ENCODE measurements around the gene SLC26A2.

SLC26A2 gene

GRCh38 chr5:150000256-150000989, 39.9 kb downstream of the SLC26A2 start, which contains the start of the genes HMGXB3 and TIGD6 (continued):
- no peak for TF ChIP-seq BCL6B (tag by site-specific recombination; IDR thresholded peaks at IDR 0.05)
- no peak; the same call in none of the 2 replicates for TF ChIP-seq ZNF2 (tag by site-specific recombination; IDR thresholded peaks at IDR 0.05)
- no peak for TF ChIP-seq PRDM1 (tag by site-specific recombination; IDR thresholded peaks at IDR 0.05)
- TF ChIP-seq ZBTB17 (tag by site-specific recombination; IDR thresholded peaks at IDR 0.05): peak; percentile 89
- TF ChIP-seq PRDM10 (tag by site-specific recombination; IDR thresholded peaks at IDR 0.05): peak; percentile 54
- TF ChIP-seq FEZF1 (tag by site-specific recombination; IDR thresholded peaks at IDR 0.05): no peak
- peak; percentile 87; the same call in 1 of the 2 replicates for TF ChIP-seq PBX3 (CRISPR knock-in tag; IDR thresholded peaks at IDR 0.05)
- TF ChIP-seq ZBTB20 (tag by site-specific recombination; IDR thresholded peaks at IDR 0.05): peak; percentile 84; the same call in 1 of the 2 replicates
- no peak for TF ChIP-seq ZNF184 (tag by site-specific recombination; IDR thresholded peaks at IDR 0.05)
- TF ChIP-seq ZXDB (tag by site-specific recombination; IDR thresholded peaks at IDR 0.05): peak; percentile 91
- peak; percentile 97; the same call in 1 of the 2 replicates for TF ChIP-seq ZEB2 (tag by site-specific recombination; IDR thresholded peaks at IDR 0.05)
- peak; percentile 87; the same call in 1 of the 2 replicates for TF ChIP-seq ZSCAN30 (tag by site-specific recombination; IDR thresholded peaks at IDR 0.05)
- no peak for TF ChIP-seq HOXD13 (CRISPR knock-in tag; IDR thresholded peaks at IDR 0.05; ENCODE audit: borderline replicate concordance)
- no peak for TF ChIP-seq ZNF354C (tag by site-specific recombination; IDR thresholded peaks at IDR 0.05; ENCODE audit: borderline replicate concordance, low read depth)
- TF ChIP-seq ZNF266 (tag by site-specific recombination; IDR thresholded peaks at IDR 0.05; ENCODE audit: low read depth): no peak
- no peak for TF ChIP-seq ZNF768 (tag by site-specific recombination; IDR thresholded peaks at IDR 0.05)
- no peak for TF ChIP-seq HOXA7 (CRISPR knock-in tag; IDR thresholded peaks at IDR 0.05; ENCODE audit: borderline replicate concordance)
- peak; percentile 35; the same call in 1 of the 2 replicates for TF ChIP-seq ZFP37 (tag by site-specific recombination; IDR thresholded peaks at IDR 0.05)
- TF ChIP-seq ZNF302 (tag by site-specific recombination; IDR thresholded peaks at IDR 0.05; ENCODE audit: low read depth): no peak
- no peak for TF ChIP-seq ZSCAN23 (tag by site-specific recombination; IDR thresholded peaks at IDR 0.05)
- TF ChIP-seq, protein P1, sequence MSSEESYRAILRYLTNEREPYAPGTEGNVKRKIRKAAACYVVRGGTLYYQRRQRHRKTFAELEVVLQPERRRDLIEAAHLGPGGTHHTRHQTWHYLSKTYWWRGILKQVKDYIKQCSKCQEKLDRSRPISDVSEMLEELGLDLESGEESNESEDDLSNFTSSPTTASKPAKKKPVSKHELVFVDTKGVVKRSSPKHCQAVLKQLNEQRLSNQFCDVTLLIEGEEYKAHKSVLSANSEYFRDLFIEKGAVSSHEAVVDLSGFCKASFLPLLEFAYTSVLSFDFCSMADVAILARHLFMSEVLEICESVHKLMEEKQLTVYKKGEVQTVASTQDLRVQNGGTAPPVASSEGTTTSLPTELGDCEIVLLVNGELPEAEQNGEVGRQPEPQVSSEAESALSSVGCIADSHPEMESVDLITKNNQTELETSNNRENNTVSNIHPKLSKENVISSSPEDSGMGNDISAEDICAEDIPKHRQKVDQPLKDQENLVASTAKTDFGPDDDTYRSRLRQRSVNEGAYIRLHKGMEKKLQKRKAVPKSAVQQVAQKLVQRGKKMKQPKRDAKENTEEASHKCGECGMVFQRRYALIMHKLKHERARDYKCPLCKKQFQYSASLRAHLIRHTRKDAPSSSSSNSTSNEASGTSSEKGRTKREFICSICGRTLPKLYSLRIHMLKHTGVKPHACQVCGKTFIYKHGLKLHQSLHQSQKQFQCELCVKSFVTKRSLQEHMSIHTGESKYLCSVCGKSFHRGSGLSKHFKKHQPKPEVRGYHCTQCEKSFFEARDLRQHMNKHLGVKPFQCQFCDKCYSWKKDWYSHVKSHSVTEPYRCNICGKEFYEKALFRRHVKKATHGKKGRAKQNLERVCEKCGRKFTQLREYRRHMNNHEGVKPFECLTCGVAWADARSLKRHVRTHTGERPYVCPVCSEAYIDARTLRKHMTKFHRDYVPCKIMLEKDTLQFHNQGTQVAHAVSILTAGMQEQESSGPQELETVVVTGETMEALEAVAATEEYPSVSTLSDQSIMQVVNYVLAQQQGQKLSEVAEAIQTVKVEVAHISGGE (tag by site-specific recombination; conservative IDR thresholded peaks at IDR 0.05; ENCODE audit: low read depth): peak; percentile 99
- peak; percentile 89 for TF ChIP-seq ZNF692 (tag by site-specific recombination; IDR thresholded peaks at IDR 0.05)
- no peak for TF ChIP-seq ZNF473 (tag by site-specific recombination; IDR thresholded peaks at IDR 0.05)
- TF ChIP-seq ZBTB7A (tag by site-specific recombination; IDR thresholded peaks at IDR 0.05; ENCODE audit: low read depth): peak; percentile 85
- peak; percentile 37; the same call in 1 of the 2 replicates for TF ChIP-seq ZNF341 (tag by site-specific recombination; IDR thresholded peaks at IDR 0.05; ENCODE audit: low read depth)
- TF ChIP-seq ZNF394 (tag by site-specific recombination; IDR thresholded peaks at IDR 0.05; ENCODE audit: borderline replicate concordance): 0 out of 2 replicates have a peak, but pooled peaks have one; percentile 22
- TF ChIP-seq REPIN1 (tag by site-specific recombination; IDR thresholded peaks at IDR 0.05; ENCODE audit: low read depth): no peak; the same call in 1 of the 2 replicates
- no peak for TF ChIP-seq TCF7L2 (IDR thresholded peaks at IDR 0.05; ENCODE audit: borderline replicate concordance, low read depth, low read length)
- no peak for TF ChIP-seq ZNF677 (tag by site-specific recombination; IDR thresholded peaks at IDR 0.05)

Measured in HEK293 (cell line).